Mammary epithelial cell (primary cell): Measurements from ENCODE around the gene FOXQ1.

Experiments
- CTCF ChIP-seq, 2 donors: IDR thresholded peaks in 1 of 2; conservative IDR thresholded peaks in 1 of 2; 2 replicates each; pipeline ENCODE4 v1.5.1; 2011 to 2012; ENCODE audit warnings: inconsistent platforms in 2 of 2, low read length in 2 of 2, mild to moderate bottlenecking in 2 of 2, control low read depth in 1 of 2, low read depth in 1 of 2; ENCODE audit not compliant: insufficient read depth in 1 of 2; ENCODE audit errors: extremely low read depth in 1 of 2
- EZH2 ChIP-seq: IDR thresholded peaks from 2 replicates; pipeline ENCODE4 v1.6.1; 2012; ENCODE audit warnings: low read length, inconsistent platforms, borderline replicate concordance

DNA sequence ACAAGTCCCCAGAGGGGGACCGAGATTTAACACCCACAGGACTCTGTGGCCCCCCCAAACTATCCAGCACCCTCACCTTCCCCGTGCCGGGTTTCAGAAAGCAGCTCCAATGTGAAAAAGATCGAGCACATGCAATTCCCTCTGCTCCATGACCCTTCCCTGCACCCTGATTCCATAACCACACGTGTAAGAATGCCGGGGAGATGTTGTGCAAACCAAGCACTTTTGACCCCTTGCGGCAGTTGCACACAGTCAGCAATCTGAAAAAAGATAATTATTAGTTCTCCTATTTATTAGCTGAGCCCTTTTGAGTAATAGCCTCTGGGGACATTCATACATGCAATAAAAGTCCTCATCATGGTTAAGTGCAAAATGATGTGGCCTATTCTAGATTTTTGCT lies 13.0 kb downstream of the FOXQ1 start:
- TF ChIP-seq CTCF (conservative IDR thresholded peaks at IDR 0.05 in 1 of 2, IDR thresholded peaks at IDR 0.05 in 1 of 2; ENCODE audit: extremely low read depth in 1 of 2, insufficient read depth in 1 of 2, low read depth in 1 of 2, low read length in 2 of 2) (no peak), EZH2 (no peak)
